Measurements from ENCODE around the gene SH3BGR.
"Not testable (repeated sequence)": the region's sequence is repeated elsewhere in the genome, so short reads cannot be mapped to it uniquely, and the experiment has no call there.

Gene SH3BGR

DNA sequence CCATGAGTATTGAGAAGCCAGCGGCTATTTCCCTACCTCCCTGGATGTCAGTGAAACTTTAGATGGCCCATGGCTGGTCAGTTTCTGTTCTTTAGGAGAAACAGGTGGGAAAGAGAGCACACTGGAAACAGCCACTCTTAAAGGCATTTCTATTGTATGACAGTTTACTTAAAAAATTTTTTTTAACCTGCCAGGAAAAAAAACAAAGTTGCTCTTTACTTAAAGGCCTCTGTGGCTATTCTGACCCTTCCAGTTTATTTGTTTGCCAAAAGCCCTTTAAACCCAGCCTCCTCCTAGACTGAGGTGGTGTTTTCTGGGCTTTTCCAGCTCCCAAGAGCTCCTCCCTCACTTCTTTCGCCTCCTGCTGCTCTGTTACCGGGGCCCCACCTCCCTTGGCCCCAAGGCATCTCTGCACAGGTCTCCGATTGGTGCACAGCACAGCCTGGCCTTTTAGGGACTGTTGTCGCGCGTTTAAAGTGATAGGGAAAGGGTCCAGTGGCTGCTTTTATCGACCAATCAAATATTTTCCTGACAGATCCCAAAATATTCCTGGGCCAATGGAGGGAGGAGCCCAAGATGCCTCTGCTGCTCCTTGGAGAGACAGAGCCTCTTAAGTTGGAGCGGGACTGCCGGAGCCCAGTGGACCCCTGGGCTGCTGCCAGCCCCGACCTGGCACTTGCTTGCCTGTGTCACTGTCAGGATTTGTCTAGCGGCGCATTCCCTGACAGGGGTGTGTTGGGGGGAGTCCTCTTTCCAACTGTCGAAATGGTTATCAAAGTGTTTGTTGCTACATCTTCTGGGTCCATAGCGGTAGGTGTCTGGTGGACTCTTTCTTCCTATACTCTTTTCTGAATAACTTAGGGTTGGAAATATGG is at the start of gene SH3BGR:
TSS of gene SH3BGR (plus strand) at position 639 of the 875 bp plus-strand sequence. CDS start at position 766, 127 bp downstream.
- DNase-seq (ENCODE audit: low read depth) = no peak

- DNase-seq (ENCODE audit: low read depth) = no peak
Observed at GRCh38 chr21:39406065-39406464, 45.7 kb upstream of the SH3BGR start.

DNA sequence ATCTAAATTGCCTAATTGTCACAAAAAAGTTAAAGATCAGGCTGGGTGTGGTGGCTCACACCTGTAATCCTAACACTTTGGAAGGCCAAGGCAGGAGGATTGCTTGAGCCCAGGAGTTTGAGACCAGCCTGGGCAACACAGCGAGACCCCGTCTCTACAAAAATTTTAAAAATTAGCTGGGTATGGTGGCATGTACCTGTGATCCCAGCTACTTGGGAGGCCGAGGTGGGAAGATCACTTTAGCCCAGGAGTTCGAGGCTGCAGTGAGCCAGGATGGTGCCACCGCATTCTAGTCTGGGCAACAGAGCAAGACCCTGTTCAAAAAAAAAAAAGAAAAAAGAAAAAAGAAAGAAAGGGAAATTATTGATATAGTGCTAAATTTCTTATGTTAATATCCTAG is 32.6 kb upstream of the SH3BGR start:
- not testable (repeated sequence) for DNase-seq (ENCODE audit: low read depth)

DNA sequence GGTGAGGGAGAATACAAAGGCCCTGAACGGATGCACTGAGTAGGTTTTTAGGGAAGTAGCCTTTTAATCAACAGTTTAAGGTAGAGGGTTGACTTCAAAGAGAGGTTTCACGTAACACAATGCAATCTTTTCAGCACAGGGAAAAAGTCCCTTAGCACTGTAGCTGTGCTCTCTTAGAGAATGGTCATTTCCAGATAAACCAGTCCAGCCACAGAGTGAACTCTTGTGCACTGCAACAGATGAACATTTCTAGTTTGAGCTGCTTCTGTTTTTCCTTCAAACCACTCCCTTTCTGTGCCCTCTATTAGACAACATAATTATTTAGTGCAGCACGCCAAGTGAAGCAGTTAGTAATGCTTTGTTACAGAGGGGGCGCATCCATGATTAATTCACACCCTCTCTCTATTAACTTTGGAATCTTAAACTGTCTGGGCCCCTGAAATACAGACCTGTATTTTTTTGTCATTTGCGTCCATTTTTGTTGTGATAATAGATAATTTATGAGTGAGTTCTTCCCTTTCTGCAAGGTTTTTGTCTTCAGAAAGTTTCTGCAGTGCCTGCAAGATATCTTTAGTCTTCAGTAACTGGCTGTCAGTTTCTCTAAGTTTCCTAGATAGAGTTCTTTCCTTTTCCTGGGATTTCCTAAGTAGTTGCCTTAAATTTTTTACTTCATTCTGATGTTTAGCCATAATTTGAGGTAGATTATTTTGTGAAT is 29.1 kb upstream of the SH3BGR start:
- DNase-seq (ENCODE audit: low read depth) = no peak

GRCh38 chr21:39429445-39429844 is 22.3 kb upstream of the SH3BGR start:
- no peak for DNase-seq (ENCODE audit: low read depth)

GRCh38 chr21:39430016-39430415 is 21.8 kb upstream of the SH3BGR start:
- no peak for DNase-seq (ENCODE audit: low read depth)

- no peak for DNase-seq (ENCODE audit: low read depth)
Observed at GRCh38 chr21:39430457-39430856, 21.3 kb upstream of the SH3BGR start.

DNA sequence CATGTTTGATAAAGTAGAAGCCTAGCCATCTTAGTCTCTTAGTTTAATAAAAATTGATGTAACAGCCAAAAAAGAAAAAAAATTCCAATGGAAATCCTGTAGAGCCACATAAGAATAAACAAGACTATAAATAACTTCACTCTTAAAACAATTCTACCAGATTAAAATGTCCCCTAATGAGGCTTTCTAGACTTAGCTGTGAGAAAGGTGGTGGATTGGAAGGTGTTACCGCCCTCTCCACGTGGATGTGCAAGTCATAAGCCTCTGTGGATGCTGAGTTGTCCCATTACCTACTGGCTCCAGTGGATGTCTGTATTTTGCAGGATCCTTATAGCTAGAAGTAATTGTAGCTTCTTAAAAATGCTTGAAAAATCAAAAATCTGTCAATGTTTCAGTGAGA is 20.8 kb upstream of the SH3BGR start:
- DNase-seq (ENCODE audit: low read depth) = no peak

GRCh38 chr21:39434950-39435349 is 16.8 kb upstream of the SH3BGR start:
- DNase-seq (ENCODE audit: low read depth) = peak; percentile 30

- no peak for DNase-seq (ENCODE audit: low read depth)
Observed at GRCh38 chr21:39439232-39439631, 12.5 kb upstream of the SH3BGR start.

- DNase-seq (ENCODE audit: low read depth) = peak; percentile 46
Observed at GRCh38 chr21:39441502-39442475, 10.0 kb upstream of the SH3BGR start.

GRCh38 chr21:39444421-39445180 is 7.2 kb upstream of the SH3BGR start:
- peak; percentile 25 for DNase-seq (ENCODE audit: low read depth)

GRCh38 chr21:39445321-39446269 is 6.2 kb upstream of the SH3BGR start, which contains the start of gene LCA5L:
Gene LCA5L (minus strand): TSS chr21:39445778. CDS start chr21:39428493, 17,285 bp downstream.
- DNase-seq (ENCODE audit: low read depth) = peak; percentile 85

GRCh38 chr21:39447264-39447663 is 4.5 kb upstream of the SH3BGR start:
- DNase-seq (ENCODE audit: low read depth) = no peak

DNA sequence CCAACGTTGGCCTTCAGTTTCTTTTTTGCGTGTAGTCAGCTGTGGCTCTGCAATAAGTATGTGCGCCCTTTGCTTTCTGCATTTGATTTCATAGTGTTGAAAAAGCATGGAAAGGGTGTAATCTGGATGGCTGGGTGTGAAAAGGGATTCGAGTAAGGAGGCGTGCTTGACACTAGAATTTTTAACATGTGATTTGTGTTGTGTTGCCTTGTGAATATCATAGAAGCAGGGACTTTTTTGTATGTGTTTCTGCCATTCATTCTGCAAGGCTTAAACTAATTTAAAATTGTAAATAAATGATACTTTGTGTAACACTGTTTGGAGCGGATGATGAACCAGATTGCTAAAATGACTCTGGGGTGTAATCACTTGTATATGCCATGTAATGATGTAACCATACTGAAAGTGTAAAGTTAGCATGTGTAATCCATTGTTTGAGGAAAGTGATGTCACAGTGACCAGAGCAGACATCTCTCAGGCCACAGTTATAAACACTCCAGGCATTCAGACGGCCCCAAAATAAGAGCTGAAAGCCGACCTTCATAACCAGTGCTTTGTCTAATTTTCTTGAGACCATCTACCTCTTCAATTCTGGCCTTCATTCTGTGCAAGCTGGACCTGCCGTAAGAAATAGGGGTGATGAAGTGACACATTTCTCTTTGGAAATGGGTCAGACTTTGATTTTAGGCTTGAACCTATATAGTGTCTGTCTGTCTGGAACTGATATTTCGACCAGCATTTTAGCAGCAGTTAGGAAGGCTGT is 618 bp downstream of the SH3BGR start:
- peak; percentile 52 for DNase-seq (ENCODE audit: low read depth)

DNA sequence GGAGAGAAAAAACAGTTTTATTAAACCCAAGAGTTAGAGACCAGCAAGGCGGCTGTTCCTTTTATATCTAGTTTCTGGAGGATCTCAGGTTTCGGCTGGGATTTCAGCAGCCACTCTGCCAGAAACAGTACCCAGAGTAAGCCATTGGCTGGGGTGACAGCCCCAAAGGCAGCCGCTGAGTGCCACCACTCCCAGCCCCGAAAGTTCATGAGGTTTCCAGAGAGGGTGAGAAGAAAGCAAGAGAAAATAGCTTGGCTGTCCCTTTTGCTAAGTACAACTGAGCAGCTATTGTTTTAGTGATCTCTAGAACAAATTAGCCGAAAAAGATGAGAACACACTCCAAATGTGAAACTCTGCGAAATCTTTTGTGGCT is 1.2 kb downstream of the SH3BGR start:
- no peak for DNase-seq (ENCODE audit: low read depth)

GRCh38 chr21:39453571-39454179 is 1.9 kb downstream of the SH3BGR start:
- DNase-seq (ENCODE audit: low read depth) = no peak

- DNase-seq (ENCODE audit: low read depth) = no peak
Observed at GRCh38 chr21:39454949-39455668, 3.3 kb downstream of the SH3BGR start.
